B cell (primary cell): ENCODE measurements around the gene ASTN2. TPM values are rescaled to one million over a fixed set of nuclear protein-coding genes. Genes with fewer than 3 reads are reported as not detected.

Source experiments
- ATAC-seq: fragments of 200-7000 bp; cut with Tn5 transposase; one replicate; pipeline ENCODE4 v1.10.0; 2021; ENCODE audit warnings: low read depth, mild to moderate bottlenecking, moderate number of reproducible peaks, moderate library complexity
- CTCF ChIA-PET: fragments of 350-600 bp; sonication (Branson Sonifier 250); formaldehyde crosslinking; loops from one replicate; lab custom pipeline; 2021; ENCODE audit warnings: antibody characterized with exemption, inconsistent platforms; lab: Charles Lee
- POLR2A ChIA-PET: fragments of 350-600 bp; sonication (Branson Sonifier 250); formaldehyde crosslinking; loops from one replicate; lab custom pipeline; 2021; ENCODE audit warnings: antibody characterized with exemption; lab: Charles Lee
- DNase-seq: peaks from one replicate; pipeline ENCODE4 v3.0.0; 2013
- H2AFZ ChIP-seq: 2 replicates; pipeline ENCODE4 v1.6.1; 2012; ENCODE audit warnings: mild to moderate bottlenecking, low read depth, low read length; ENCODE audit not compliant: insufficient read depth, poor library complexity, severe bottlenecking
- H3K27ac ChIP-seq, 2 donors: 1 replicate in 1 of 2; 2 replicates in 1 of 2; pipeline ENCODE4 v1.5.1; 2012 to 2013; ENCODE audit warnings: low read length in 2 of 2, mild to moderate bottlenecking in 2 of 2, moderate library complexity in 1 of 2
- H3K27me3 ChIP-seq, 4 experiments: fragments of 200-600 bp in 1 of 4; sonication (generic) in 1 of 4; replicated peaks in 1 of 4; 1 replicate in 2 of 4; 2 replicates in 2 of 4; pipeline versions ENCODE4 v1.6.1 to v1.7.0; 2013 to 2016; ENCODE audit warnings: low read length in 3 of 4, mild to moderate bottlenecking in 2 of 4, mixed read lengths in 1 of 4, moderate library complexity in 1 of 4; ENCODE audit not compliant: insufficient read depth in 4 of 4, control insufficient read depth in 3 of 4; ENCODE audit errors: control extremely low read depth in 1 of 4
- H3K36me3 ChIP-seq, 2 experiments: replicated peaks in 1 of 2; 1 replicate in 1 of 2; 2 replicates in 1 of 2; pipeline versions ENCODE4 v1.6.1 to v1.7.1; 2013; ENCODE audit warnings: low read length in 1 of 2; ENCODE audit not compliant: insufficient read depth in 2 of 2, control insufficient read depth in 1 of 2; ENCODE audit errors: control extremely low read depth in 1 of 2, extremely low read depth in 1 of 2
- H3K4me1 ChIP-seq, 2 donors: fragments of 200-600 bp in 1 of 2; sonication (generic) in 1 of 2; 1 replicate in 1 of 2; 2 replicates in 1 of 2; pipeline versions ENCODE4 v1.5.1 to v1.6.1; 2013 to 2017; ENCODE audit warnings: low read length in 2 of 2; ENCODE audit not compliant: control insufficient read depth in 2 of 2, insufficient read depth in 2 of 2
- H3K4me2 ChIP-seq: replicated peaks from 2 replicates; pipeline ENCODE3; 2012; ENCODE audit warnings: mild to moderate bottlenecking, low read depth, low read length; ENCODE audit not compliant: poor library complexity, severe bottlenecking
- H3K4me3 ChIP-seq, 5 experiments: fragments of 200-600 bp in 1 of 5; sonication (generic) in 1 of 5; 1 replicate in 3 of 5; 2 replicates in 2 of 5; pipeline versions ENCODE4 v1.5.1 to v1.7.0; 2011 to 2016; ENCODE audit warnings: low read length in 4 of 5, mild to moderate bottlenecking in 4 of 5, low read depth in 2 of 5, control low read depth in 1 of 5, moderate library complexity in 1 of 5; ENCODE audit not compliant: insufficient read depth in 1 of 5; ENCODE audit errors: control extremely low read depth in 1 of 5, extremely low read depth in 1 of 5
- H3K79me2 ChIP-seq: fragments of 200-600 bp; sonication (generic); one replicate; pipeline ENCODE4 v1.6.0; 2016; ENCODE audit warnings: low read length; ENCODE audit not compliant: control insufficient read depth, insufficient read depth
- H3K9ac ChIP-seq: fragments of 200-600 bp; sonication (generic); 2 replicates; pipeline ENCODE4 v1.6.1; 2017; ENCODE audit warnings: mild to moderate bottlenecking, low read length, moderate library complexity
- H3K9me3 ChIP-seq, 3 donors: one replicate each; pipeline versions ENCODE4 v1.6.1 to v1.7.1; 2013; ENCODE audit warnings: low read length in 2 of 3; ENCODE audit not compliant: control insufficient read depth in 2 of 3, insufficient read depth in 1 of 3; ENCODE audit errors: control extremely low read depth in 1 of 3
- H4K20me1 ChIP-seq: 2 replicates; pipeline ENCODE4 v1.6.0; 2012; ENCODE audit warnings: mild to moderate bottlenecking, low read length; ENCODE audit not compliant: insufficient read depth, control insufficient read depth, poor library complexity, severe bottlenecking
- H3K27ac Mint-ChIP-seq: one replicate; pipeline ENCODE4 v1.8.0; 2021; ENCODE audit warnings: mixed read lengths
- H3K27me3 Mint-ChIP-seq: one replicate; pipeline ENCODE4 v1.8.0; 2021; ENCODE audit warnings: mixed read lengths
- H3K4me1 Mint-ChIP-seq: one replicate; pipeline ENCODE4 v1.8.0; 2021; ENCODE audit warnings: mixed read lengths
- H3K4me3 Mint-ChIP-seq: one replicate; pipeline ENCODE4 v1.8.0; 2021; ENCODE audit warnings: mixed read lengths
- H3K9me3 Mint-ChIP-seq: one replicate; pipeline ENCODE4 v1.8.0; 2022; ENCODE audit warnings: mixed read lengths; ENCODE audit not compliant: insufficient read depth
- CTCF ChIP-seq: fragments of 200-600 bp; IDR thresholded peaks from one replicate; pipeline ENCODE4 v1.8.0; 2022; ENCODE audit warnings: antibody characterized with exemption, mild to moderate bottlenecking
- EZH2 ChIP-seq: IDR thresholded peaks from 2 replicates; pipeline ENCODE4 v1.6.1; 2012; ENCODE audit warnings: borderline replicate concordance, low read depth, mild to moderate bottlenecking, moderate library complexity, low read length; ENCODE audit not compliant: insufficient read depth, poor library complexity, severe bottlenecking
- WGBS: methylation state at CpG from one replicate; pipeline ENCODE4 v1.1.5; 2013; ENCODE audit warnings: missing lambda C conversion rate; ENCODE audit not compliant: insufficient coverage; 5-methylcytosine and 5-hydroxymethylcytosine counted together
- intact Hi-C: fragments of 100-400 bp; cut with micrococcal nuclease; formaldehyde crosslinking; loops from one replicate; pipeline ENCODE4 v1.10.0; 2022
- polyA plus RNA-seq: library from polyadenylated mRNA; depleted of rRNA; stranded (reverse); fragments of >200 nt; gene quantifications from 2 replicates; pipeline ENCODE4 v1.2.3, GENCODE V29; 2012
- total RNA-seq, 2 donors: library from RNA; stranded (reverse); fragments of 120-200 nt in 1 of 2; gene quantifications; 1 replicate in 1 of 2; 2 replicates in 1 of 2; pipeline versions ENCODE4 v1.2.3 to v1.2.4, GENCODE V29; 2013 to 2022

The ASTN2 gene
- total and polyA plus RNA-seq, 2 donors (not counting 1 experiment from before 2014, with no cell fraction given), result 1.2 to 3.6 TPM

DNA sequence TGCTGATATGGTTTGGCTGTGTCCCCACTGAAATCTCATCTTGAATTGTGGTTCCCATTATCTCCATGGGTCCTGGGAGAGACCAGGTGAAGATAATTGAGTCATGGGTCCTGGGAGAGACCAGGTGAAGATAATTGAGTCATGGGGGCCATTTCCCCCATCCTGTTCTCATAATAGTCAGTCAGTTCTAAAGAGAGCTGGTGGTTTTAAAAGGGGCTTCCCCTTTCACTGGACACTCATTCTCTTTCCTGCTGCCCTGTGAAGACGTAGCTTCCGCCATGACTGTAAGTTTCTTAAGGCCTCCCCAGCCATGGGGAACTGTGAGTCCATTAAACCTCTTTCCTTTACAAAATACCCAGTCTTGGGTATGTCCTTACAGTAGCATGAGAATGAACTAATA is 628.1 kb downstream of the ASTN2 start:
- Histone ChIP-seq H2AFZ (no peak overlapping the region), H3K27me3 (no peaks in the 10 kb centered on the region), H3K4me2 (no peak overlapping the region), H3K9me3 (no peaks in the 10 kb centered on the region), H3K27ac (no peak overlapping the region), H3K79me2 (no peaks in the 10 kb centered on the region), H3K4me3 (no peak overlapping the region), H3K9ac (no peak overlapping the region), H3K36me3 (no peaks in the 10 kb centered on the region), H4K20me1 (no peaks in the 10 kb centered on the region), H3K4me1 (no peaks in the 10 kb centered on the region)
- Mint-ChIP-seq H3K27ac (no peak overlapping the region), H3K4me1 (no peaks in the 10 kb centered on the region), H3K27me3 (peaks cover 21% of the 10 kb centered on the region), H3K4me3 (no peak overlapping the region), H3K9me3 (no peaks in the 10 kb centered on the region)
- TF ChIP-seq CTCF, result no peak
- TF ChIP-seq EZH2, result no peak
- WGBS, result 70% methylated on average over 2 of the region's 2 CpGs
- DNase-seq (no peak), ATAC-seq (no peak)
- ChIA-PET POLR2A (no interaction called here), CTCF (no interaction called here)
- intact Hi-C loops, result no loop called here

DNA sequence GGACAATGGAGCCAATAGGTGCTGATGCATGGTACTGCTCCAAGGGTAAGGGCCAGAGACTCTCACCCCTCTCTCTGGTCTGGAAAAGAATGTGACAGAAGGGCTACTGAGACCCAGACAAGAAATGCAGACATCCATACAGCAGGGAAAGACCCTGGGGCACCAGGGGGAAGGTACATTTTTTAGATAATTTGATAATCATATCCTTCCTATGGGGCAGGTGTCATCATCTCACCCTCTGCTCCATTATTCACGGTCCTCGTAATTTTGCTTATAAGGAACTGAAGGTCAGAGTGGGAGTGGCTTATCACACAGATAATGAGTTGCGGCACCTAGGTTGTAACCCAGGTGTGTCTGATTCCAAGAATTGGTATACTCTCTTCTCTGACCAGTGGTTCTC is 637.7 kb downstream of the ASTN2 start:
- Histone ChIP-seq H4K20me1 (no peaks in the 10 kb centered on the region), H3K27ac (no peak overlapping the region), H3K36me3 (no peaks in the 10 kb centered on the region), H3K4me2 (no peak overlapping the region), H3K4me1 (no peaks in the 10 kb centered on the region), H3K9ac (no peak overlapping the region), H3K27me3 (no peaks in the 10 kb centered on the region), H3K79me2 (no peaks in the 10 kb centered on the region), H3K4me3 (no peak overlapping the region), H3K9me3 (no peaks in the 10 kb centered on the region), H2AFZ (no peak overlapping the region)
- DNase-seq (no peak), ATAC-seq (no peak)
- TF ChIP-seq EZH2, result no peak
- no peak for TF ChIP-seq CTCF
- intact Hi-C loops, result no loop called here
- WGBS, result 100% methylated on average over 1 of the region's 3 CpGs
- no peak overlapping the region for H3K27ac Mint-ChIP-seq
- no peaks in the 10 kb centered on the region for H3K4me1 Mint-ChIP-seq
- H3K27me3 Mint-ChIP-seq, result peaks cover 8% of the 10 kb centered on the region
- ChIA-PET POLR2A (no interaction called here), CTCF (no interaction called here)
- no peak overlapping the region for H3K4me3 Mint-ChIP-seq
- peaks cover 2% of the 10 kb centered on the region for H3K9me3 Mint-ChIP-seq
